HepG2 (cell line): ENCODE data around the gene PSMC3IP. TPM values are rescaled to one million over a fixed set of nuclear protein-coding genes. Genes with fewer than 3 reads are reported as not detected.
A peak's percentile ranks its signal among the peaks of the same experiment; 100 is the strongest.

Experiments used
- ATAC-seq: fragments of 200-7000 bp; cut with Tn5 transposase; 3 replicates; pipeline ENCODE4 v1.9.1; 2020; ENCODE audit warnings: mild to moderate bottlenecking, moderate library complexity
- BruUV-seq: library from RNA; stranded (reverse); fragments of 400-500 nt; replicated peaks from 2 replicates; lab custom pipeline; 2021; lab: Mats Ljungman, UMichigan
- CTCF ChIA-PET: fragments of 300-600 bp; formaldehyde crosslinking; extraction: SDS; loops from one replicate; lab custom pipeline; 2021; ENCODE audit warnings: low total read pairs, inconsistent platforms, low intra/inter-chr PET ratio; lab: Yijun Ruan, JAX
- POLR2A ChIA-PET: fragments of 350-600 bp; sonication (Branson Sonifier 250); formaldehyde crosslinking; loops from one replicate; lab custom pipeline; 2020; ENCODE audit warnings: antibody characterized with exemption, inconsistent platforms; lab: Yijun Ruan, JAX
- DNase-seq: peaks from one replicate; pipeline ENCODE4 v3.0.0-alpha.2; 2015; ENCODE audit warnings: low spot score
- FAIRE-seq: peaks from 3 replicates; lab custom pipeline; 2011; peaks lifted over from hg19 to GRCh38; lab: Jason Lieb, UNC
- H2AFZ ChIP-seq: one replicate; pipeline ENCODE4 v1.6.1; 2011; ENCODE audit warnings: low read length, inconsistent platforms
- H3K27ac ChIP-seq: fragments of 300-600 bp; 3 replicates; pipeline ENCODE4 v1.8.0; 2011; ENCODE audit warnings: mixed run types, mild to moderate bottlenecking, mixed read lengths, low read length, inconsistent platforms; ENCODE audit not compliant: insufficient read depth; ENCODE audit errors: extremely low read length
- H3K27me3 ChIP-seq, 2 experiments: fragments of 200-600 bp in 1 of 2; 2 replicates in 1 of 2; 3 replicates in 1 of 2; pipeline versions ENCODE4 v1.6.0 to v1.8.0; 2011; ENCODE audit warnings: low read length in 2 of 2, mild to moderate bottlenecking in 2 of 2, moderate library complexity in 2 of 2, inconsistent platforms in 1 of 2; ENCODE audit not compliant: insufficient read depth in 2 of 2, control insufficient read depth in 1 of 2
- H3K36me3 ChIP-seq, 2 experiments: fragments of 200-600 bp in 1 of 2; replicated peaks in 1 of 2; 2 replicates in 1 of 2; 3 replicates in 1 of 2; pipeline versions ENCODE4 v1.5.1 to v1.8.0; 2011; ENCODE audit warnings: low read length in 2 of 2, inconsistent platforms in 1 of 2; ENCODE audit not compliant: insufficient read depth in 2 of 2, control insufficient read depth in 1 of 2
- H3K4me1 ChIP-seq: 2 replicates; pipeline ENCODE4 v1.5.1; 2012; ENCODE audit warnings: low read length, inconsistent platforms; ENCODE audit not compliant: insufficient read depth
- H3K4me2 ChIP-seq: 2 replicates; pipeline ENCODE4 v1.6.0; 2011; ENCODE audit warnings: low read depth, low read length, inconsistent platforms
- H3K4me3 ChIP-seq, 3 experiments: fragments of 200-600 bp in 1 of 3; sonication (generic), shearing (Covaris generic) in 1 of 3; replicated peaks in 1 of 3; 2 replicates each; pipeline ENCODE4 v1.5.1; 2011 to 2016; ENCODE audit warnings: low read length in 3 of 3, inconsistent platforms in 2 of 3, low read depth in 2 of 3, mild to moderate bottlenecking in 2 of 3, control low read depth in 1 of 3, mixed read lengths in 1 of 3; ENCODE audit not compliant: insufficient read depth in 1 of 3
- H3K79me2 ChIP-seq: one replicate; pipeline ENCODE4 v1.6.1; 2011; ENCODE audit warnings: low read length, inconsistent platforms; ENCODE audit not compliant: insufficient read depth
- H3K9ac ChIP-seq: 2 replicates; pipeline ENCODE4 v1.6.0; 2011; ENCODE audit warnings: mild to moderate bottlenecking, low read depth, low read length, inconsistent platforms; ENCODE audit not compliant: insufficient read depth
- H3K9me3 ChIP-seq: 2 replicates; pipeline ENCODE4 v1.5.1; 2012; ENCODE audit warnings: mild to moderate bottlenecking, low read length
- H4K20me1 ChIP-seq: 2 replicates; pipeline ENCODE4 v1.6.0; 2011; ENCODE audit warnings: inconsistent platforms, mild to moderate bottlenecking, low read length, moderate library complexity; ENCODE audit not compliant: insufficient read depth
- AKNA ChIP-seq: sonication (generic); formaldehyde crosslinking; IDR thresholded peaks from 2 replicates; pipeline ENCODE4 v1.4.0; 2020; ENCODE audit warnings: missing genetic modification reagents, borderline replicate concordance
- EP300 ChIP-seq, 3 experiments: sonication (generic) in 1 of 3; formaldehyde crosslinking in 1 of 3; IDR thresholded peaks; 2 replicates each; pipeline versions ENCODE4 v1.5.1 to v1.6.1; 2011 to 2020; ENCODE audit warnings: low read depth in 2 of 3, low read length in 2 of 3, borderline replicate concordance in 1 of 3, improper control_type of control experiment in 1 of 3, mild to moderate bottlenecking in 1 of 3, missing genetic modification reagents in 1 of 3, moderate library complexity in 1 of 3
- GFI1 ChIP-seq: sonication (generic); formaldehyde crosslinking; IDR thresholded peaks from 2 replicates; pipeline ENCODE4 v1.5.0; 2020; ENCODE audit warnings: missing genetic modification reagents, mild to moderate bottlenecking, borderline replicate concordance
- HOXA9 ChIP-seq: sonication (generic); formaldehyde crosslinking; IDR thresholded peaks from 2 replicates; pipeline ENCODE4 v1.8.1; 2022; ENCODE audit warnings: missing genetic modification reagents, mild to moderate bottlenecking, moderate library complexity, borderline replicate concordance
- KDM2A ChIP-seq: sonication (generic); formaldehyde crosslinking; IDR thresholded peaks from 2 replicates; pipeline ENCODE4 v1.4.0; 2020; ENCODE audit warnings: low read depth, missing genetic modification reagents, borderline replicate concordance
- PAX8 ChIP-seq: sonication (generic); formaldehyde crosslinking; IDR thresholded peaks from 2 replicates; pipeline ENCODE4 v1.8.0; 2022; ENCODE audit warnings: mild to moderate bottlenecking, missing genetic modification reagents, borderline replicate concordance
- POLR2A ChIP-seq, 2 experiments: IDR thresholded peaks; 2 replicates each; pipeline ENCODE4 v1.6.1; 2011; ENCODE audit warnings: low read depth in 2 of 2, low read length in 2 of 2, mild to moderate bottlenecking in 1 of 2, moderate library complexity in 1 of 2; ENCODE audit not compliant: insufficient read depth in 1 of 2
- POLR2AphosphoS5 ChIP-seq: IDR thresholded peaks from 2 replicates; pipeline ENCODE4 v1.6.1; 2012; ENCODE audit warnings: low read depth, low read length
- POLR2G ChIP-seq: fragments of 200-400 bp; formaldehyde crosslinking; IDR thresholded peaks from 2 replicates; pipeline ENCODE4 v1.6.1; 2018; ENCODE audit warnings: mild to moderate bottlenecking, low read depth, low read length, moderate library complexity
- ZNF652 ChIP-seq: IDR thresholded peaks from 2 replicates; pipeline ENCODE4 v1.6.1; 2016; ENCODE audit warnings: low read depth, borderline replicate concordance
- WGBS: methylation state at CpG from one replicate; pipeline ENCODE4 v1.1.6; 2017; ENCODE audit warnings: low lambda C conversion rate; 5-methylcytosine and 5-hydroxymethylcytosine counted together
- in situ Hi-C: cut with HindIII; loops from 2 replicates; pipeline ENCODE4 v1.10.0; 2017; ENCODE audit warnings: low pct_unique_long_range_greater_than_20kb; ENCODE audit not compliant: extremely low pct_ligation_motif_present
- intact Hi-C: fragments of 100-400 bp; cut with micrococcal nuclease; formaldehyde crosslinking; loops from one replicate; pipeline ENCODE4 v1.10.0; 2022; ENCODE audit not compliant: unreplicated experiment
- polyA plus RNA-seq, 8 experiments: library from polyadenylated mRNA; depleted of rRNA in 3 of 8; stranded (reverse) in 7 of 8; unstranded in 1 of 8; fragments of >200 nt; fragmentation: Illumina TruSeq in 4 of 8; extraction: Trizol in 4 of 8; gene quantifications; 2 replicates each; pipeline versions ENCODE4 v1.2.1 to v1.2.3, GENCODE V29; 2011 to 2016; ENCODE audit warnings: low read depth in 4 of 8, missing spikeins in 1 of 8, mixed read lengths in 1 of 8; ENCODE audit not compliant: insufficient read depth in 1 of 8
- total RNA-seq, 5 experiments: library from RNA; depleted of rRNA; stranded (reverse); fragments of >200 nt; fragmentation: Illumina TruSeq; extraction: Trizol; gene quantifications; 2 replicates each; pipeline ENCODE4 v1.2.3, GENCODE V29; 2016; ENCODE audit warnings: low read depth in 1 of 5
- TF ChIP-seq, protein P1 (sequence below): sonication (generic); formaldehyde crosslinking; IDR thresholded peaks from 2 replicates; pipeline ENCODE4 v1.8.0; 2022; ENCODE audit warnings: mild to moderate bottlenecking, missing genetic modification reagents, moderate library complexity

The PSMC3IP gene
- total and polyA plus RNA-seq, 2 of the 13 experiments (the other 11 are each of a cell fraction or from before 2014, with no cell fraction given): 6.5 to 22.4 TPM

DNA sequence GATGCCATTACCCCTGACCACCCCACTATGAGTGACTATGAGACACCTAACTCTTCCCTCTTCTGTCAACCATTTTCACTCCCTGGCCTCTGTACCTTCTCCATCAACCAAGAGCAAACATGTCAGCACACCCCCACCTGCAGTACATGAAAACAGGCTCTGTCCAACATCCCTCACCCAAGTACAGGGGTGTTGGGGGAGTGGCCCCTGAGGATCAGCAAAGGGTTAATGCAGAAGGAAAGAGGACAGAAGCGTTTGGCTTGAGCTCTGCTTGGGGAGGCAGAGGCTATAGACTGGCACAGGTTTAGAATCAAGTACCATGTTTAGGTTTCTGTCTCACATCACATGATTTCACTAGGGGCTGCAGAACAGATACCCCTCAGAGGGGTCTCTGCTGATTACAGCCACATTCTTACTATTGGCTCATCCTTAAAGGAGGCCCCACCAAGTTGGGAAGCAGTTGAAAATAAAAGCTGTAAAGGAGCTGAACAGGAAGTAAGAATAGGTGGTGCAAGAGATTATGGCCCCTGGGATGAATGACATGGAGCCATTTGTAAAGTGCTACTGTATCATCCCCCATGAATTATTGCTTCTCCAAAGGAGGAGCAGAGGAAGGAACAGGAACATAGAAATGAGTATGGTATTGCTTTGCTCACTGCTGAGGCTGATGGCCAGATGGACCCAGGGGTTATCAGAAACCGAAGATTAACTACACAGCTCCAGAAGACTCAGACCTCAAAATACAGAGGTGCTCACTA is 2.4 kb upstream of the PSMC3IP start:
- TF ChIP-seq KDM2A (0 out of 2 replicates have a peak, but pooled peaks have one; percentile 24), POLR2A (IDR thresholded peaks at IDR 0.05; ENCODE audit: insufficient read depth in 1 of 2, low read depth in 2 of 2, low read length in 2 of 2) (0 out of 4 replicates have a peak, but pooled peaks of 1 of the 2 experiments have one; percentile 1), PAX8 (no peak), POLR2G (peak; percentile 44; the same call in 1 of the 2 replicates), ZNF652 (peak; percentile 86), AKNA (CRISPR knock-in tag) (no peak), EP300 (IDR thresholded peaks at IDR 0.05; ENCODE audit: low read depth in 2 of 2, low read length in 2 of 2) (no peak), EP300 (CRISPR knock-in tag; IDR thresholded peaks at IDR 0.05; ENCODE audit: borderline replicate concordance) (0 out of 2 replicates have a peak, but pooled peaks have one; percentile 20), POLR2AphosphoS5 (peak; percentile 30; the same call in 1 of the 2 replicates), HOXA9 (CRISPR knock-in tag) (no peak), GFI1 (0 out of 2 replicates have a peak, but pooled peaks have one; percentile 22)
- TF ChIP-seq, protein P1, sequence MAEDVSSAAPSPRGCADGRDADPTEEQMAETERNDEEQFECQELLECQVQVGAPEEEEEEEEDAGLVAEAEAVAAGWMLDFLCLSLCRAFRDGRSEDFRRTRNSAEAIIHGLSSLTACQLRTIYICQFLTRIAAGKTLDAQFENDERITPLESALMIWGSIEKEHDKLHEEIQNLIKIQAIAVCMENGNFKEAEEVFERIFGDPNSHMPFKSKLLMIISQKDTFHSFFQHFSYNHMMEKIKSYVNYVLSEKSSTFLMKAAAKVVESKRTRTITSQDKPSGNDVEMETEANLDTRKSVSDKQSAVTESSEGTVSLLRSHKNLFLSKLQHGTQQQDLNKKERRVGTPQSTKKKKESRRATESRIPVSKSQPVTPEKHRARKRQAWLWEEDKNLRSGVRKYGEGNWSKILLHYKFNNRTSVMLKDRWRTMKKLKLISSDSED (CRISPR knock-in tag): no peak
- no peak overlapping the region for H3K9ac ChIP-seq
- H3K4me2 ChIP-seq: no peak overlapping the region
- H2AFZ ChIP-seq: no peak overlapping the region
- H3K79me2 ChIP-seq: peaks cover 23% of the 10 kb centered on the region
- no peak overlapping the region for H3K4me3 ChIP-seq
- peaks cover 29% of the 10 kb centered on the region for H3K4me1 ChIP-seq
- no peak overlapping the region for H3K27ac ChIP-seq
- no peaks in the 10 kb centered on the region for H4K20me1 ChIP-seq
- H3K9me3 ChIP-seq: no peaks in the 10 kb centered on the region
- no peak for DNase-seq
- H3K36me3 ChIP-seq: peaks cover 27 to 54% of the 10 kb centered on the region in 2 experiments
- WGBS: 83% methylated on average over 2 of the region's 2 CpGs
- no peak for FAIRE-seq
- ATAC-seq: no peak
- BruUV-seq: TSS peak; percentile 21
- intact Hi-C loops: loop anchor here (2.0 to 5.0 kb wide), 2 partner anchors 101 to 182 kb away; partner anchors contain the start of genes CCR10 and RAMP2
- CTCF ChIA-PET: interaction anchor here (1.0 kb wide), 1 partner anchor 101 kb away, joined by 3 read pairs; no protein-coding TSS in a partner anchor
- POLR2A ChIA-PET: interaction anchor here (0.8 to 8.5 kb wide), 3 partner anchors 15 to 29 kb away, joined by 3 to 128 read pairs (median 11); partner anchors contain the start of genes COASY, MLX, RETREG3 and TUBG1
- in situ Hi-C loops: no loop called here
- H3K27me3 ChIP-seq: no peaks in the 10 kb centered on the region; a peak in 1 of 5 replicates
